GM12891 (cell line): ENCODE results near the gene HEATR1.

Experiments used
- PAX5 ChIP-seq: IDR thresholded peaks from 2 replicates; pipeline ENCODE4 v1.6.1; 2011; ENCODE audit warnings: low read length, moderate library complexity, mild to moderate bottlenecking; ENCODE audit not compliant: insufficient read depth, severe bottlenecking
- POLR2A ChIP-seq: IDR thresholded peaks from 2 replicates; pipeline ENCODE4 v1.6.1; 2011; ENCODE audit warnings: low read depth, low read length, control low read depth
- POLR2AphosphoS5 ChIP-seq: IDR thresholded peaks from 2 replicates; pipeline ENCODE4 v1.6.1; 2011; ENCODE audit warnings: low read depth, low read length, control low read depth
- POU2F2 ChIP-seq: IDR thresholded peaks from 2 replicates; pipeline ENCODE4 v1.6.1; 2011; ENCODE audit warnings: low read depth, mild to moderate bottlenecking, control low read depth, low read length, moderate library complexity
- SPI1 ChIP-seq: IDR thresholded peaks from 2 replicates; pipeline ENCODE4 v1.6.1; 2011; ENCODE audit warnings: low read depth, low read length, control low read depth
- TAF1 ChIP-seq: IDR thresholded peaks from 2 replicates; pipeline ENCODE4 v1.6.1; 2011; ENCODE audit warnings: low read depth, low read length, control low read depth

DNA sequence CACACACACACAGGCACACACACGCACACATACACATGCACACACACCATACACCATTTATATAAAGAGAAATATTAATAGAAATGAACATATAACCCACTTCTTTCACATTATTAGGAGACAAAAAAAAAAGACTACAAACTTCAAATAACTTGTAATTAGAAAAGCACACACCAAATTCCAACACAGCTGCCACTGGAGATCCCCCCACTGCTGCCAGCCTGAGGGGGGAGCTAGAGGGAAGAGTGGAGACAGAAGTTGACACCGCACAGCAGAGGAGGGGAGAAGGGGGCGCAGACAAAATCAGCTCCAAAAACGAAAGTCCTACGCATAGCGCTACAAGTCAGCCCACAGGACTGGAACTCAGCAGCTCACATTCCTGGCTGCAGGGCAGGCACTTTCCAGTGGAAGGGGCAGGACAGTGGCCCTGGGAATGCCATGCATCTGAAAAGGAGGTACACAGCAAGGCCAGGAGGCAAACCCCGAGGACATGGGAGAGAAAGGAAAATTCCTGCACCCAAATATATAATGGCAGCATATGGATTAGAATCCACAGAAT, 44.0 kb downstream of the HEATR1 start:
- TF ChIP-seq POLR2A (no peak), POLR2AphosphoS5 (no peak), SPI1 (no peak), TAF1 (no peak), PAX5 (no peak), POU2F2 (no peak)
